MG63 (cell line): ENCODE data around the gene MACO1. TPM values are rescaled to one million over a fixed set of nuclear protein-coding genes. Genes with fewer than 3 reads are reported as not detected.
"Not testable (repeated sequence)": the region's sequence is repeated elsewhere in the genome, so short reads cannot be mapped to it uniquely, and the experiment has no call there.

Experiments used
- DNase-seq: peaks from one replicate; pipeline ENCODE4 v3.0.0-alpha.2; 2020
- H3K27me3 ChIP-seq: fragments of 250-450 bp; sonication (Bioruptor Pico); 2 replicates; pipeline ENCODE4 v1.5.1; 2020; ENCODE audit warnings: mild to moderate bottlenecking, moderate library complexity
- H3K36me3 ChIP-seq: fragments of 250-450 bp; sonication (Bioruptor Pico); 2 replicates; pipeline ENCODE4 v1.5.1; 2020; ENCODE audit warnings: mild to moderate bottlenecking, moderate library complexity
- H3K4me3 ChIP-seq: fragments of 250-450 bp; sonication (Bioruptor Pico); 2 replicates; pipeline ENCODE4 v1.5.1; 2020; ENCODE audit warnings: mild to moderate bottlenecking, moderate library complexity
- H3K9me3 ChIP-seq: fragments of 250-450 bp; sonication (Bioruptor Pico); 2 replicates; pipeline ENCODE4 v1.5.1; 2020; ENCODE audit warnings: mild to moderate bottlenecking, moderate library complexity
- total RNA-seq: library from RNA; depleted of rRNA; stranded (reverse); fragments of >200 nt; shearing (Covaris generic); gene quantifications from 2 replicates; pipeline ENCODE4 v1.2.3, GENCODE V29; 2014; ENCODE audit warnings: low replicate concordance

MACO1 gene
- total RNA-seq, 1 experiment from 2014 or later, result 25.8 TPM

DNA sequence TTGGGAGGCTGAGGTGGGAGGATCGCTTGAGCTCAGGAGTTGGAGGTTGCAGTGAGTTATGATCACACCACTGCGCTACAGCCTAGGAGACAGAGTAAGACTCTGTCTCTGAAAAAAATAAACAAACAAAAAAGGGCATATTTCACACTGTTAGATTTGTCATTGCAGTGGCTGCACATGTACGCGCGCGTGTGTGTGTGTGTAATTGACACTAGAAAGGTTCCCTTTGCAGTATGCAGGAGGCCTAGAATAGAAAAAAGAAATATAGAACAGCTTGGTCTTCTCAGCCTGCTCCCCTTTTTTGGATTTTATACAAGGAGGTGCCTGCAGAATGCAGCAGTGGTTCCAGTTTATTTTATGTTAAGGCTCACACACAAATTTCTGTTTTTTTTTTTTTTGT, 8.6 kb downstream of the MACO1 start:
- no peak overlapping the region for H3K4me3 ChIP-seq

GRCh38 chr1:25442178-25442577, 11.5 kb downstream of the MACO1 start:
- no peak for DNase-seq
- H3K36me3 ChIP-seq, result peaks cover 3% of the 10 kb centered on the region
- H3K9me3 ChIP-seq, result no peaks in the 10 kb centered on the region
- no peaks in the 10 kb centered on the region for H3K27me3 ChIP-seq
- no peak overlapping the region for H3K4me3 ChIP-seq

More for the DNA sequence above, 8.6 kb downstream of the MACO1 start:
- no peaks in the 10 kb centered on the region; the same call in none of the 2 replicates for H3K36me3 ChIP-seq
- no peak for DNase-seq
- H3K27me3 ChIP-seq, result no peaks in the 10 kb centered on the region
- no peaks in the 10 kb centered on the region for H3K9me3 ChIP-seq

DNA sequence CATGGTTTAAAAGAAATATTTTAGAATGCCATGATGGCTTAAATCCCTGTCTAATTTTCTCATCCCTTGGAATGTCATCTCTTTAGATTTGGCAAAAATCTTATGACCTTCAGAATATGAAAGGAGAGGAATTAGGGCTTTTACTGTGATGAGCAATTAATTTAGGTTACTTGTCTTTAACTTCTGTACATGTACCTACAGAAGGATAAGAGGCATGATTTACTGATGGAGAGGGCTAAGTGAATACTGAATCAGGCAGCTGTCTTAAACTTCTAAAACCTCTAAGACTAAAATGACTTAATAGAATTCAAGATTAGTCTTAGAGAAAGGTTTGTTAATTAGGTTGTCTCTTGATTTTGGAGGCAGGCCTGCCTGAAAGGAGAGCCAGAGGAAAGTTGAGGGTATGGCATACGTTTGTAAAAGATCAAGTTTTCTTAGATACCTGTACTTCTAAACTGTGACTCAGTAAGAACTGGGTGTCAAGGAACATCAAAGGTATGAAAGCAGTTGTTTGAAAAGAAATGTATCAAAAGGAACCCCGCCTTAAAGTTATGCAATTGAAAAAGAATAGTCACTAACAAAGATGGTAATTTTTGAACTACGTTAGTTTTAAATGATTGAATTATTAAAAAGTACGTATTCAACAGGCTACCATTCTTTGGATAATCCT, 12.5 kb downstream of the MACO1 start:
- Histone ChIP-seq H3K4me3 (no peak overlapping the region), H3K9me3 (no peaks in the 10 kb centered on the region), H3K27me3 (no peaks in the 10 kb centered on the region), H3K36me3 (peaks cover 7% of the 10 kb centered on the region; the same call in 1 of the 2 replicates)
- DNase-seq, result no peak

DNA sequence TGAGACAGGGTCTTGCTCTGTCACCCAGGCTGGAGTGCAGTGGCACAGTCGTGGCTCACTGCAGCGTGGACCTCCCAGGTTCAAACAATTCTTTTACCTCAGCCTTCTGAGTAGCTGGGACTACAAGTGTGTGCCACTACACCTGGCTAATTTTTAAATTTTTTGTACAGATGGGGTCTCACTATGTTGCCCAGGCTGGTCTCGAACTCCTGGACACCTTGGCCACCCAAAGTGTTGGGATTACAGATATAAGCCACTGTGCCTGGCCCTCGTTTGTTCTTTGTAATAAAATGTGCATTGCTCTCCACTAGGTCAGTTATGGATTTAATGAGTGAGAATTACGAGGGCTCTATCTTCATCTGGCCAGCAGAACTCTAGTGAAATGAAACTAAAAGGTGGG, 13.9 kb downstream of the MACO1 start:
- H3K9me3 ChIP-seq, H3K4me3 ChIP-seq, DNase-seq, H3K27me3 ChIP-seq, H3K36me3 ChIP-seq: not testable (repeated sequence)

DNA sequence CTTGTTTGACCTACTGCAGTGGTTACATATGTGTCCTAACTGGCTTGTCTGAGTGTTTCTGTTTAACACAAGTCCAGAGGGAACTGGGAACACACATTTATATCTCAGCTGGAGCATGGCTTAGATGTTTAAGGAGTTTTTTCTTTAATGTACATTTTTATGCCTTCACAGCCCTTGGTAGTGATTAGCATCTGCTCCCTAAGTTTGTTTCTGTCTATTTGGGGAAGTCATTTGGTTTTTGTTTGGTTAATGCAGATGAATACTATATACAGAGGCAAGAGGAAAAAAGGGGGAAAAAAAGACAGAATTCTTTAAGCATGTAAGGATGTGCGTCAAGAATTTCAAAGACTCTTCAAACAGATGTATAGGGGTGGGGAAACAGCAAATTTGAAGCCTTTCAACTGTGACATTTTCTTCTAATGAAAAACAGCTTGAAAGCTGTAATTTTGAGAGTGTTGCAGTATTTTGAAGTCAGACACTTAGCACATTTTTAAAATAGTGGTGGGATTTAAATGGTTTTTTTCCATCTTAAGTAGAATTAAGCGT, 15.4 kb downstream of the MACO1 start:
- Histone ChIP-seq H3K9me3 (no peaks in the 10 kb centered on the region), H3K36me3 (peaks cover 7% of the 10 kb centered on the region; the same call in 1 of the 2 replicates), H3K27me3 (no peaks in the 10 kb centered on the region), H3K4me3 (no peak overlapping the region)
- DNase-seq, result no peak

- peaks cover 7% of the 10 kb centered on the region; the same call in 1 of the 2 replicates for H3K36me3 ChIP-seq
- no peak overlapping the region for H3K4me3 ChIP-seq
- DNase-seq, result no peak
- no peaks in the 10 kb centered on the region for H3K9me3 ChIP-seq
- H3K27me3 ChIP-seq, result no peaks in the 10 kb centered on the region
Observed at GRCh38 chr1:25447547-25447946, 16.9 kb downstream of the MACO1 start.

DNA sequence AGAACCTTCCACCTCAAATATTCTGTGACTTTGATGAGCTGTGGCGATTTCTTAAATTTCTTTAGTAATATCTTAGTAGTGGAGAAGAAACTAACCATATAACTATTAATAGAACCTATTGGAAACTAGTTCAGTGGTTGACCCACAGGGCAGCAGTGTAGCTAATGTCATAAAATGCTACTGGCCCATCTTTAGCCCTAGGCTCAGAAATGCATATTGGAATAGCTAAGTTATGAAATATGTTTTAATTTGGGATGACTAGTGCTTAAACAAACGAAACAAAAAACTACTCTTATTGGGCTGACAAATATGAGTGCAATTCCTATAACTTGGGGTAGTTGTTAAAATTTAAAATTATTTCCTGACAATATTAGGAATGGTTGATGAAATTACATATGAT, 20.2 kb downstream of the MACO1 start:
- Histone ChIP-seq H3K36me3 (peaks cover 10% of the 10 kb centered on the region; the same call in 1 of the 2 replicates), H3K9me3 (no peaks in the 10 kb centered on the region), H3K4me3 (no peak overlapping the region), H3K27me3 (no peaks in the 10 kb centered on the region)
- DNase-seq, result no peak

- Histone ChIP-seq H3K9me3 (no peaks in the 10 kb centered on the region), H3K36me3 (peaks cover 15% of the 10 kb centered on the region), H3K4me3 (no peak overlapping the region), H3K27me3 (no peaks in the 10 kb centered on the region)
- no peak for DNase-seq
Observed at GRCh38 chr1:25451908-25452307, 21.2 kb downstream of the MACO1 start.

DNA sequence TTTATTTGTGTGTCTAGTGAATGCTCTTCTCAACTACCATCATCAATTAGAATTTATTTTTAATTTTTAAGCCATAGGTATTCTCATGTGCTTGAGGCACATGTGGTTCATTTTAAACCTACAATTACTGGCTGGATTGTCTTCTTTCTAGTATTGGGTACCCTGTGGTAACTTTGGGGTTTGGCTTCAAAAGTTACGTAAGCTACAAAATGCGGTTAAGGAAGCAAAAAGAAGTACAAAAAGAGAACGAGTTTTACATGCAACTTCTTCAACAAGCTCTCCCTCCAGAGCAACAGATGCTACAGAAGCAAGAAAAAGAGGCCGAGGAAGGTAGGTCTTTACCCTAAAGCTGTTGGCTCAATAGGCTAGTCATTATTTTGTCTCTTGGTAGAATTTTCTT, 25.8 kb downstream of the MACO1 start:
- H3K27me3 ChIP-seq, result no peaks in the 10 kb centered on the region
- H3K36me3 ChIP-seq, result peaks cover 37% of the 10 kb centered on the region
- no peak overlapping the region for H3K4me3 ChIP-seq
- DNase-seq, result no peak
- no peaks in the 10 kb centered on the region for H3K9me3 ChIP-seq

GRCh38 chr1:25458541-25459298, 28.0 kb downstream of the MACO1 start:
- Histone ChIP-seq H3K36me3 (peaks cover 40% of the 10 kb centered on the region), H3K4me3 (no peak overlapping the region), H3K9me3 (no peaks in the 10 kb centered on the region), H3K27me3 (no peaks in the 10 kb centered on the region)
- DNase-seq, result no peak

DNA sequence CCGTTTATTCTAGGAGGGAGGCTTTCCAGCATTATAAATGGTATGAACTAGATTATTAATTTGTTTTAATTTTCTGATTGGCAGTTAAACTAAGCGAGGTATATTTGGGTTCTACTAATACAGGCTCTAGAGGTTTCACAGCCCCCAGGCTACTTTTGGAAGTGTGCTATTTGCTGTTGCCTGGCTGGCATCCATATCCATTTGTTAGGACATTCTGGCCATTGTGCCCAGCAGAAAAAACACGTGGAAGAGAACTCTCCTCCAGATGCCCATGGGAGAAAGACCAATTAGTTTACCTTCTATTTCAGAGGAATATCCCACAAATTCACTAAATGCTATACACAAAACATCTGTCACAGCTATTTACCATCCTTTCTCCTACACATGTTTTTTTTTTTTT, 29.3 kb downstream of the MACO1 start:
- no peak for DNase-seq
- H3K36me3 ChIP-seq, result peaks cover 38% of the 10 kb centered on the region
- no peak overlapping the region for H3K4me3 ChIP-seq

DNA sequence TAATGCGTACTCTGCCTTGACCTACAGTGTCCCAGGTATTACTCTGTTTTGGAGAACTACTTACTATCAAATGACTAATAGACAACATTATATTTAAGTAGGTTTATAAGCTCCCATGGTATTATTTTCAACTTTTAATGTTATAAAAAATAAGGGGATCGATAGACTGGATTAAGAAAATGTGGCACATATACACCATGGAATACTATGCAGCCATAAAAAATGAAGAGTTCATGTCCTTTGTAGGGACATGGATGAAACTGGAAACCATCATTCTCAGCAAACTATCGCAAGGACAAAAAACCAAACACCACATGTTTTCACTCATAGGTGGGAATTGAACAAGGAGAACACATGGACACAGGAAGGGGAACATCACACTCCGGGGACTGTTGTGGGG, 30.1 kb downstream of the MACO1 start:
- DNase-seq, H3K4me3 ChIP-seq, H3K27me3 ChIP-seq, H3K9me3 ChIP-seq: not testable (repeated sequence)
- peaks cover 38% of the 10 kb centered on the region for H3K36me3 ChIP-seq

More for the DNA sequence above, 29.3 kb downstream of the MACO1 start:
- Histone ChIP-seq H3K9me3 (no peaks in the 10 kb centered on the region), H3K27me3 (no peaks in the 10 kb centered on the region)

DNA sequence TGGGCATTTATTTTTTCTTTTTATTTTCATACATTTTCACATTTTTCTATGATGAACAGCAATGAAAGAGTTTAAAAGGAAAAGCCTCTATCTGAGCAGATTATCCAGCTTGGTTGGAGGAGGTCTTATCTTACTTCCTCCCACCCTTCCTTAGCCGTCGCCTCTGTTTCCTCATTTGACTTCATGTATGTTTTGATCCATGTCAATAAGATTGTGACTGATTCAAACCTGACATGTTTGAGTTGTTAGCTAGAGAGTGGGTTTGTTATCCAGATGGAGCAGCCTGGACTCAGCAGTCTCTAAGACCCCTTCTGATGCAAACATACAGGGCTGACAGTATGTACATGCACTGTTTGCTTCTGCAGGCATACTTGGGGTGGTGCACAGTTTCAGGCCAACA, 31.2 kb downstream of the MACO1 start:
- Histone ChIP-seq H3K4me3 (no peak overlapping the region), H3K36me3 (peaks cover 33% of the 10 kb centered on the region), H3K27me3 (no peaks in the 10 kb centered on the region), H3K9me3 (no peaks in the 10 kb centered on the region)
- DNase-seq, result no peak

DNA sequence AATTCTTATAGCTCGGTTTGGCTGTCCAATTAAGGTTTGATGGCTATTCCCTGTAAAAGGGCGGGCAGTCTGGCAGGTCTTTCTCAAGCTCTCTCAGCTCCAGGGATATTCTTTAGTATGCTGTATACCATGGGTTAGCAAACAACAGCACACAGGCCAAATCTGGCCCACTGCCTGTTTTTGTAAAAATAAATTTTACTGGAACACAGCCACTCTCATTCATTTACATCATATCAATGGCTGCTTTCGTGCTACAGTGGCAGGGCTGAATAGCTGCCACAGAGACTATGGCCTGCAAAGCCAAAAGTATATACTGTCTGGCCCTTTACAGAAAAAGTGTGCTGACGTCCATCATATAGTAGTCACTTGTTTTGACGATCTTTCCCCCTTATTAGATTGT, 32.0 kb downstream of the MACO1 start:
- H3K27me3 ChIP-seq, result no peaks in the 10 kb centered on the region
- H3K36me3 ChIP-seq, result peaks cover 30% of the 10 kb centered on the region
- no peak for DNase-seq
- no peak overlapping the region for H3K4me3 ChIP-seq
- no peaks in the 10 kb centered on the region for H3K9me3 ChIP-seq

- no peak for DNase-seq
- no peaks in the 10 kb centered on the region for H3K9me3 ChIP-seq
- H3K36me3 ChIP-seq, result peaks cover 9% of the 10 kb centered on the region; the same call in 1 of the 2 replicates
- no peaks in the 10 kb centered on the region for H3K27me3 ChIP-seq
- H3K4me3 ChIP-seq, result no peak overlapping the region
Observed at GRCh38 chr1:25467193-25467592, 36.5 kb downstream of the MACO1 start.

DNA sequence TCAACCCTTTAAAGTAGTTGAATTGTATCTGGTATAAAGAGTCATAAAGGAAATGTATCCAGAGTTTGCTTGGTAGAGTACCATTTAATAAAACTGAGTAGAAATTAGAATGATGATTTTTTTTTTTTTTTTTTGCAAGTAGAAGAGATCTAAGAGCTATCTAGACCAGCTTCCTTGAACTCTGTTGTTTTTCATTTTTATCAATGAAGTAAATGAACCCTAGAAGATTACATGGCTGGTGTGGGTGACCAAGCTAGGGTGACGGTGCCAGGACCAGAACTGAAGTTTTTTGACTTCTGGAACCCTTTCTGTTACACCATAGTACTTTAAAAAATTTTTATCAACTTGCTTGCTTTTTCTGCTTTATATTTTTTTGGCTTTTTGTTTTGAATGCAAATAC, 36.9 kb downstream of the MACO1 start:
- DNase-seq, result no peak
- Histone ChIP-seq H3K36me3 (peaks cover 9% of the 10 kb centered on the region; the same call in 1 of the 2 replicates), H3K9me3 (no peaks in the 10 kb centered on the region), H3K4me3 (no peak overlapping the region), H3K27me3 (no peaks in the 10 kb centered on the region)

DNA sequence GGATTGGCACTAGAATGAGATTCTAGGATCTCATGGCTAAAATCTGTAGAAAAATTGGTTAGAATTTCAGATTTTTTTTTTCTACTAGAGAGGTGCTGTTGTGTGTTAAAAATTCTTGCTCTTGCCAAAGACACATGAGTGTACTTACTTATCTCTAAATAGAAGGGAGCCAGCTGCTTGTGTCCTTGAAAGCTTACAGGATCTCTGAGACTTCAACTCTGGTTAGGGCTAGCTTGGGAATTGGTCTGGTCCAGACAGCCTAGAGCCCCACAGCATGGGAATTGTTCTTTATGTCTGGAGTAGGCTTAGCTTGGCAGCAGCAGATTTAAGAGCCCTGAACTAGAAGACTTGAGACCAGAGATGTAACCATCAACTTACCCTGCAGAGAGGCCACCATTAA, 37.3 kb downstream of the MACO1 start:
- Histone ChIP-seq H3K9me3 (no peaks in the 10 kb centered on the region), H3K4me3 (no peak overlapping the region), H3K36me3 (peaks cover 9% of the 10 kb centered on the region; the same call in 1 of the 2 replicates), H3K27me3 (no peaks in the 10 kb centered on the region)
- DNase-seq, result no peak
